ENCODE results near the gene FEZ2.

FEZ2 gene

DNA sequence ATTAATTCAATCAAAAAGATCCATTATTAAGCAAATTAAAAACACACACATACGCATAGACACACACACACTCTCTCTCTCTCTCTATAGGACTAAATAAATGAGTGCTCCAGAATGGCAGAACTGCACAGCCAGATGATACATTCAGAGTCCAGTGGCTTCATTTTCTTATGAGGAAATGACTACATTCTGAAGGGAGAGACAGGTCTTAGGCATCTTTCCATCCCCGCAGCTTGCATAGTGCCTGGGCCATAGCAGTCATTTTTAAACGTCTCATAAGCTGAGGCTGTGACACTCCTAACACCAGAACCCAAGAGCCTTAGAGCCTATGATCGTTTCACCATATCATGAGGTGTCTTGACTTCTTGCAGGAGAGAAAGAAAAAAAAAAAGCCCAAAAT, 31.1 kb downstream of the FEZ2 start (continued):
- TF ChIP-seq, protein P1, sequence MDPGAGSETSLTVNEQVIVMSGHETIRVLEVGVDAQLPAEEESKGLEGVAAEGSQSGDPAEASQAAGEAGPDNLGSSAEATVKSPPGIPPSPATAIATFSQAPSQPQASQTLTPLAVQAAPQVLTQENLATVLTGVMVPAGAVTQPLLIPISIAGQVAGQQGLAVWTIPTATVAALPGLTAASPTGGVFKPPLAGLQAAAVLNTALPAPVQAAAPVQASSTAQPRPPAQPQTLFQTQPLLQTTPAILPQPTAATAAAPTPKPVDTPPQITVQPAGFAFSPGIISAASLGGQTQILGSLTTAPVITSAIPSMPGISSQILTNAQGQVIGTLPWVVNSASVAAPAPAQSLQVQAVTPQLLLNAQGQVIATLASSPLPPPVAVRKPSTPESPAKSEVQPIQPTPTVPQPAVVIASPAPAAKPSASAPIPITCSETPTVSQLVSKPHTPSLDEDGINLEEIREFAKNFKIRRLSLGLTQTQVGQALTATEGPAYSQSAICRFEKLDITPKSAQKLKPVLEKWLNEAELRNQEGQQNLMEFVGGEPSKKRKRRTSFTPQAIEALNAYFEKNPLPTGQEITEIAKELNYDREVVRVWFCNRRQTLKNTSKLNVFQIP (CRISPR knock-in tag; IDR thresholded peaks at IDR 0.05; ENCODE audit: borderline replicate concordance, low read depth), result no peak
- no peak for TF ChIP-seq TCF4 (CRISPR knock-in tag; IDR thresholded peaks at IDR 0.05; ENCODE audit: borderline replicate concordance)
- no peak for TF ChIP-seq ISL1 (CRISPR knock-in tag; IDR thresholded peaks at IDR 0.05)
- TF ChIP-seq RARB (CRISPR knock-in tag; IDR thresholded peaks at IDR 0.05), result no peak
- no peak for TF ChIP-seq SNAI2 (CRISPR knock-in tag; IDR thresholded peaks at IDR 0.05)
- TF ChIP-seq ZNF70 (CRISPR knock-in tag; IDR thresholded peaks at IDR 0.05), result no peak
- no peak for TF ChIP-seq ZC3H10 (CRISPR knock-in tag; IDR thresholded peaks at IDR 0.05)
- TF ChIP-seq, protein P2, sequence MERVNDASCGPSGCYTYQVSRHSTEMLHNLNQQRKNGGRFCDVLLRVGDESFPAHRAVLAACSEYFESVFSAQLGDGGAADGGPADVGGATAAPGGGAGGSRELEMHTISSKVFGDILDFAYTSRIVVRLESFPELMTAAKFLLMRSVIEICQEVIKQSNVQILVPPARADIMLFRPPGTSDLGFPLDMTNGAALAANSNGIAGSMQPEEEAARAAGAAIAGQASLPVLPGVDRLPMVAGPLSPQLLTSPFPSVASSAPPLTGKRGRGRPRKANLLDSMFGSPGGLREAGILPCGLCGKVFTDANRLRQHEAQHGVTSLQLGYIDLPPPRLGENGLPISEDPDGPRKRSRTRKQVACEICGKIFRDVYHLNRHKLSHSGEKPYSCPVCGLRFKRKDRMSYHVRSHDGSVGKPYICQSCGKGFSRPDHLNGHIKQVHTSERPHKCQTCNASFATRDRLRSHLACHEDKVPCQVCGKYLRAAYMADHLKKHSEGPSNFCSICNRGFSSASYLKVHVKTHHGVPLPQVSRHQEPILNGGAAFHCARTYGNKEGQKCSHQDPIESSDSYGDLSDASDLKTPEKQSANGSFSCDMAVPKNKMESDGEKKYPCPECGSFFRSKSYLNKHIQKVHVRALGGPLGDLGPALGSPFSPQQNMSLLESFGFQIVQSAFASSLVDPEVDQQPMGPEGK (CRISPR knock-in tag; IDR thresholded peaks at IDR 0.05; ENCODE audit: borderline replicate concordance), result no peak
- no peak for TF ChIP-seq PPARA (CRISPR knock-in tag; IDR thresholded peaks at IDR 0.05; ENCODE audit: borderline replicate concordance)
- no peak for TF ChIP-seq ARNTL (CRISPR knock-in tag; IDR thresholded peaks at IDR 0.05; ENCODE audit: borderline replicate concordance, low read depth)

DNA sequence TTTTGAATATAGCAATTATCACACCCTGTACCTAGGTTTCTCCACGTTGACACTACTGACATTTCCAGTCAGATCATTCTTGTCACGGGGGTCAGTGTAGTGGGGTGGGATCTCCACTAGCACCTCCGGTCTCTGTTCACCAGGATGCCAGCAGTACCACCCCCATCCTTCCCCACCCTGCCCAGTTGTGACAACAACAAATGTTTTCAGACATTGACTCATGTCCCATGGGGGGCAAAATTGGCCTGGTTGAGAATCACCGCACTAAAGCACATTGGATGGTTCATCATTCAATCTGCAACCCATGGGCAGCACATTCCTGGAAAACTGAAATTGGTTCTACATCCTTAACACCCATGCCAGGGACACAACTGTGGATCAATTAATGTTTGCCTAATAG, 32.3 kb downstream of the FEZ2 start:
- ATAC-seq, result no peak
- no peak for TF ChIP-seq CSDC2 (CRISPR knock-in tag; IDR thresholded peaks at IDR 0.05)
- no peak for TF ChIP-seq RARB (CRISPR knock-in tag; IDR thresholded peaks at IDR 0.05)
- TF ChIP-seq, protein P2 (CRISPR knock-in tag; IDR thresholded peaks at IDR 0.05; ENCODE audit: borderline replicate concordance), result no peak
- no peak for TF ChIP-seq ZNF565 (CRISPR knock-in tag; conservative IDR thresholded peaks at IDR 0.05; ENCODE audit: low read depth)
- no peak for TF ChIP-seq SNAI2 (CRISPR knock-in tag; IDR thresholded peaks at IDR 0.05)
- no peak for TF ChIP-seq BACH2 (CRISPR knock-in tag; IDR thresholded peaks at IDR 0.05; ENCODE audit: borderline replicate concordance)
- no peak for TF ChIP-seq ZC3H10 (CRISPR knock-in tag; IDR thresholded peaks at IDR 0.05)
- no peak for TF ChIP-seq OSR1 (CRISPR knock-in tag; IDR thresholded peaks at IDR 0.05)
- TF ChIP-seq, protein P3, sequence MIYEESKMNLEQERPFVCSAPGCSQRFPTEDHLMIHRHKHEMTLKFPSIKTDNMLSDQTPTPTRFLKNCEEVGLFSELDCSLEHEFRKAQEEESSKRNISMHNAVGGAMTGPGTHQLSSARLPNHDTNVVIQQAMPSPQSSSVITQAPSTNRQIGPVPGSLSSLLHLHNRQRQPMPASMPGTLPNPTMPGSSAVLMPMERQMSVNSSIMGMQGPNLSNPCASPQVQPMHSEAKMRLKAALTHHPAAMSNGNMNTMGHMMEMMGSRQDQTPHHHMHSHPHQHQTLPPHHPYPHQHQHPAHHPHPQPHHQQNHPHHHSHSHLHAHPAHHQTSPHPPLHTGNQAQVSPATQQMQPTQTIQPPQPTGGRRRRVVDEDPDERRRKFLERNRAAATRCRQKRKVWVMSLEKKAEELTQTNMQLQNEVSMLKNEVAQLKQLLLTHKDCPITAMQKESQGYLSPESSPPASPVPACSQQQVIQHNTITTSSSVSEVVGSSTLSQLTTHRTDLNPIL (CRISPR knock-in tag; IDR thresholded peaks at IDR 0.05; ENCODE audit: low read depth), result no peak
- TF ChIP-seq ISL1 (CRISPR knock-in tag; IDR thresholded peaks at IDR 0.05), result no peak
- TF ChIP-seq, protein P4, sequence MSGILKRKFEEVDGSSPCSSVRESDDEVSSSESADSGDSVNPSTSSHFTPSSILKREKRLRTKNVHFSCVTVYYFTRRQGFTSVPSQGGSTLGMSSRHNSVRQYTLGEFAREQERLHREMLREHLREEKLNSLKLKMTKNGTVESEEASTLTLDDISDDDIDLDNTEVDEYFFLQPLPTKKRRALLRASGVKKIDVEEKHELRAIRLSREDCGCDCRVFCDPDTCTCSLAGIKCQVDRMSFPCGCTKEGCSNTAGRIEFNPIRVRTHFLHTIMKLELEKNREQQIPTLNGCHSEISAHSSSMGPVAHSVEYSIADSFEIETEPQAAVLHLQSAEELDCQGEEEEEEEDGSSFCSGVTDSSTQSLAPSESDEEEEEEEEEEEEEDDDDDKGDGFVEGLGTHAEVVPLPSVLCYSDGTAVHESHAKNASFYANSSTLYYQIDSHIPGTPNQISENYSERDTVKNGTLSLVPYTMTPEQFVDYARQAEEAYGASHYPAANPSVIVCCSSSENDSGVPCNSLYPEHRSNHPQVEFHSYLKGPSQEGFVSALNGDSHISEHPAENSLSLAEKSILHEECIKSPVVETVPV (CRISPR knock-in tag; IDR thresholded peaks at IDR 0.05), result no peak
- no peak for TF ChIP-seq PPARA (CRISPR knock-in tag; IDR thresholded peaks at IDR 0.05; ENCODE audit: borderline replicate concordance)

DNA sequence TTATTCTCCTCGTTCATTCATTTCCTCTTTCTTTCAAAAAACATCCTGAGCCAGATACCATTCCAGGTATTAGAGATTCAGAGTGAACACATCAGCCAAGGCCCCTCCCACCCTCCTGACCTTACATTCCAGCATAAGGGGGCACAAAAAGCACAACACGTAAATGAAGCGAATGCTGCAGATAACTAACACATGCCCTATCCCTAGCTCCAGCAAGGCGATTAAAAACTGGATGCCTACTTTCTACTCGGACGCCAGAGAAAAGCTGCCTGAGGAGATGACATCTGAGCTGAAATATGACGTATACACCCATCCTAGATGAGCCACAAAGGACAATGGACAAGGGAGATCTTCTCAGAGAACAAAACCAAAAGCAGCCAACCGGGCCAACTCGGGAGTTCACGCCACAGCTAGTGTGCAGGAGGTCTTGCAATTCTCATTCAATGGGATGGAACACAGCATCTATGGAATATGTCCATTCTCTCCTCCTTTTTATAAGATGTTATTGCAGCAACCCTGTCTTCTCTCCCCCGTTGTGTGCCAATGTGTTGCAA, 33.5 kb downstream of the FEZ2 start:
- ATAC-seq, result no peak
- TF ChIP-seq ZFP30 (CRISPR knock-in tag; IDR thresholded peaks at IDR 0.05) (no peak), ZNF8 (CRISPR knock-in tag; IDR thresholded peaks at IDR 0.05) (no peak), ZC3H10 (CRISPR knock-in tag; IDR thresholded peaks at IDR 0.05) (no peak), ZFP3 (CRISPR knock-in tag; IDR thresholded peaks at IDR 0.05) (no peak), ISL1 (CRISPR knock-in tag; IDR thresholded peaks at IDR 0.05) (no peak), ZNF565 (CRISPR knock-in tag; conservative IDR thresholded peaks at IDR 0.05; ENCODE audit: low read depth) (no peak), ARNTL (CRISPR knock-in tag; IDR thresholded peaks at IDR 0.05; ENCODE audit: borderline replicate concordance, low read depth) (no peak)
- TF ChIP-seq, protein P2 (CRISPR knock-in tag; IDR thresholded peaks at IDR 0.05; ENCODE audit: borderline replicate concordance), result no peak
- TF ChIP-seq, protein P4 (CRISPR knock-in tag; IDR thresholded peaks at IDR 0.05), result no peak
- TF ChIP-seq, protein P3 (CRISPR knock-in tag; IDR thresholded peaks at IDR 0.05; ENCODE audit: low read depth), result no peak
